Keratinocyte (primary cell): ENCODE measurements around the gene ALG14.

Experiments
- EZH2 ChIP-seq: IDR thresholded peaks from one replicate; pipeline ENCODE4 v1.6.1; 2012; ENCODE audit warnings: inconsistent platforms, mild to moderate bottlenecking, low read length, moderate library complexity
- TF ChIP-seq, protein P1 (sequence below), 3 experiments: IDR thresholded peaks in 1 of 3; conservative IDR thresholded peaks in 1 of 3; optimal IDR thresholded peaks in 1 of 3; 2 replicates in 2 of 3; 3 replicates in 1 of 3; pipeline versions ENCODE3 to v1.5.1; 2011; ENCODE audit warnings: low read length in 3 of 3, mild to moderate bottlenecking in 3 of 3, moderate library complexity in 2 of 3, control low read depth in 1 of 3, inconsistent platforms in 1 of 3; ENCODE audit not compliant: insufficient read depth in 2 of 3; ENCODE audit errors: extremely low read depth in 1 of 3

DNA sequence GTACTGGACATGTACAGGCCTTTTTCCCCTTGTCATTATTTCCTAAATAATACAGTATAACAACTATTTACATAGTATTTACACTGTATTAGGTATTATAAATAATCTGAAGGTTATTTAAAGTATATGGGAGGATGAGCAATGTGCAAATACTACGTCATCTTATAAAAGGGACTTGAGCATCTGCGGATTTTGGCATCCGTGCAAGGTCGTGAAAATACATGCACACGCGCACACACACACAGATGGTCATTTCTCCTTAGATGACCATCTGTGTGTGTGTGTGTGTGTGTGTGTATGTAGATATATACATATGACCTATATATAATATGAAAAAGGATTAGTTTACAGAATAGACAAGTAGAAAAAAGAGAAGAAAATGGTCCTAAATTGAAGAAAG, 15.4 kb downstream of the ALG14 start:
- TF ChIP-seq, protein P1, sequence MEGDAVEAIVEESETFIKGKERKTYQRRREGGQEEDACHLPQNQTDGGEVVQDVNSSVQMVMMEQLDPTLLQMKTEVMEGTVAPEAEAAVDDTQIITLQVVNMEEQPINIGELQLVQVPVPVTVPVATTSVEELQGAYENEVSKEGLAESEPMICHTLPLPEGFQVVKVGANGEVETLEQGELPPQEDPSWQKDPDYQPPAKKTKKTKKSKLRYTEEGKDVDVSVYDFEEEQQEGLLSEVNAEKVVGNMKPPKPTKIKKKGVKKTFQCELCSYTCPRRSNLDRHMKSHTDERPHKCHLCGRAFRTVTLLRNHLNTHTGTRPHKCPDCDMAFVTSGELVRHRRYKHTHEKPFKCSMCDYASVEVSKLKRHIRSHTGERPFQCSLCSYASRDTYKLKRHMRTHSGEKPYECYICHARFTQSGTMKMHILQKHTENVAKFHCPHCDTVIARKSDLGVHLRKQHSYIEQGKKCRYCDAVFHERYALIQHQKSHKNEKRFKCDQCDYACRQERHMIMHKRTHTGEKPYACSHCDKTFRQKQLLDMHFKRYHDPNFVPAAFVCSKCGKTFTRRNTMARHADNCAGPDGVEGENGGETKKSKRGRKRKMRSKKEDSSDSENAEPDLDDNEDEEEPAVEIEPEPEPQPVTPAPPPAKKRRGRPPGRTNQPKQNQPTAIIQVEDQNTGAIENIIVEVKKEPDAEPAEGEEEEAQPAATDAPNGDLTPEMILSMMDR (optimal IDR thresholded peaks at IDR 0.05 in 1 of 3, IDR thresholded peaks at IDR 0.05 in 1 of 3, conservative IDR thresholded peaks at IDR 0.05 in 1 of 3; ENCODE audit: extremely low read depth in 1 of 3, insufficient read depth in 2 of 3, low read length in 3 of 3), result no peak
- no peak for TF ChIP-seq EZH2
